Prostate gland (tissue), 2 donors: ENCODE measurements around the gene ZNF570.

Source experiments
- POLR2A ChIP-seq: fragments of 450-650 bp; IDR thresholded peaks from one replicate; pipeline ENCODE4 v1.6.1; 2016; ENCODE audit warnings: antibody characterized with exemption, mild to moderate bottlenecking
- TF ChIP-seq, protein P1 (sequence below), 4 experiments: fragments of 200-600 bp in 2 of 4; fragments of 450-650 bp in 2 of 4; sonication (generic) in 2 of 4; IDR thresholded peaks; 1 replicate in 3 of 4; 2 replicates in 1 of 4; pipeline ENCODE4 v1.5.1; 2016 to 2019; ENCODE audit warnings: antibody characterized with exemption in 4 of 4, mild to moderate bottlenecking in 2 of 4, moderate library complexity in 2 of 4

DNA sequence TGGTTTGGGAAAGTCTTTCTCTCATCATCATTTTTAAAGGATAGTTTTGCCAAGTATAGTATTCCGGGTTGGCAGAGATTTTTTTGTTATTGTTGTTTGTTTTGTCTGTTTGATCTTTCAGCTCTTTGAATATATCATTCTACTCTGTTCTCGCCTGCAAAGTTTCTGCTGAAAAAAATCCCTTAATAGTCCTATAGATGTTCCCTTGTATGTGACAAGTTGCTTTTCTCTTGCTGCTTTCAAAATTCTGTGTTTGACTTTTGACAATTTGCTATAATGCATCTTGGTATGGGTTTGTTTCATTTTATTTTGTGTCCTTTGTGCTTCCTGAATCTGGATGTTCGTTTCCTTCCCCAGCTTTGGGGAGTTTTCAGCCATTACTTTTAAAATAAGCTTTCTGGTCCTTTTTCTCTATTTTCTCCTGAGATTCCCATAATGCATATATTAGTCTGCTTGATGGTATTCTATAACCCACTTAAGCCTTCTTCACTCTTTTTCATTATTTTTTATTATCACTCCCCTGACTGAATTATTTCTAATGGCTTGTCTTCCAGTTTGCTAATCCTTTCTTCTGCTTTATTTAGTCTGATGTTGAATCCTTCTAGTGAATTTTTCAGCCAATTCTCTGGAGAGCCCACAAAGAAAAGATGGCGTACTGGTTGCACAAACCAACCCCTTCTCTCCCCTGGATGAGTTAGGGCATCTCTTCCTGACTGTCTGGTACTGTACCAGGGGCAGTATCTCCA is 16.5 kb upstream of the ZNF570 start:
- TF ChIP-seq POLR2A, result no peak
- TF ChIP-seq, protein P1, sequence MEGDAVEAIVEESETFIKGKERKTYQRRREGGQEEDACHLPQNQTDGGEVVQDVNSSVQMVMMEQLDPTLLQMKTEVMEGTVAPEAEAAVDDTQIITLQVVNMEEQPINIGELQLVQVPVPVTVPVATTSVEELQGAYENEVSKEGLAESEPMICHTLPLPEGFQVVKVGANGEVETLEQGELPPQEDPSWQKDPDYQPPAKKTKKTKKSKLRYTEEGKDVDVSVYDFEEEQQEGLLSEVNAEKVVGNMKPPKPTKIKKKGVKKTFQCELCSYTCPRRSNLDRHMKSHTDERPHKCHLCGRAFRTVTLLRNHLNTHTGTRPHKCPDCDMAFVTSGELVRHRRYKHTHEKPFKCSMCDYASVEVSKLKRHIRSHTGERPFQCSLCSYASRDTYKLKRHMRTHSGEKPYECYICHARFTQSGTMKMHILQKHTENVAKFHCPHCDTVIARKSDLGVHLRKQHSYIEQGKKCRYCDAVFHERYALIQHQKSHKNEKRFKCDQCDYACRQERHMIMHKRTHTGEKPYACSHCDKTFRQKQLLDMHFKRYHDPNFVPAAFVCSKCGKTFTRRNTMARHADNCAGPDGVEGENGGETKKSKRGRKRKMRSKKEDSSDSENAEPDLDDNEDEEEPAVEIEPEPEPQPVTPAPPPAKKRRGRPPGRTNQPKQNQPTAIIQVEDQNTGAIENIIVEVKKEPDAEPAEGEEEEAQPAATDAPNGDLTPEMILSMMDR (IDR thresholded peaks at IDR 0.05), result no peak
